WERI-Rb-1 (cell line): ENCODE results near the gene CLEC19A.
"Not testable (repeated sequence)": the region's sequence is repeated elsewhere in the genome, so short reads cannot be mapped to it uniquely, and the experiment has no call there.

Experiments used
- DNase-seq: peaks from one replicate; pipeline ENCODE4 v3.0.0-alpha.2; 2020
- H3K27ac ChIP-seq: fragments of 250-450 bp; sonication (Bioruptor Pico); 2 replicates; pipeline ENCODE4 v1.5.1; 2020; ENCODE audit warnings: mild to moderate bottlenecking, moderate library complexity
- H3K27me3 ChIP-seq: fragments of 250-450 bp; sonication (Bioruptor Pico); 2 replicates; pipeline ENCODE4 v1.5.1; 2021; ENCODE audit warnings: mild to moderate bottlenecking, low read depth, moderate library complexity; ENCODE audit not compliant: insufficient read depth, severe bottlenecking
- H3K36me3 ChIP-seq: fragments of 250-450 bp; sonication (Bioruptor Pico); 2 replicates; pipeline ENCODE4 v1.5.1; 2020; ENCODE audit warnings: mild to moderate bottlenecking, moderate library complexity
- H3K4me3 ChIP-seq: 2 replicates; pipeline ENCODE4 v1.5.1; 2011; ENCODE audit warnings: low read depth, mild to moderate bottlenecking, control low read depth, low read length
- H3K9me3 ChIP-seq: fragments of 250-450 bp; sonication (Bioruptor Pico); 2 replicates; pipeline ENCODE4 v1.5.1; 2021; ENCODE audit warnings: mild to moderate bottlenecking, moderate library complexity; ENCODE audit not compliant: severe bottlenecking
- CTCF ChIP-seq: IDR thresholded peaks from 2 replicates; pipeline ENCODE4 v1.5.1; 2011; ENCODE audit warnings: low read depth, mild to moderate bottlenecking, control low read depth, inconsistent platforms, low read length

CLEC19A gene

DNA sequence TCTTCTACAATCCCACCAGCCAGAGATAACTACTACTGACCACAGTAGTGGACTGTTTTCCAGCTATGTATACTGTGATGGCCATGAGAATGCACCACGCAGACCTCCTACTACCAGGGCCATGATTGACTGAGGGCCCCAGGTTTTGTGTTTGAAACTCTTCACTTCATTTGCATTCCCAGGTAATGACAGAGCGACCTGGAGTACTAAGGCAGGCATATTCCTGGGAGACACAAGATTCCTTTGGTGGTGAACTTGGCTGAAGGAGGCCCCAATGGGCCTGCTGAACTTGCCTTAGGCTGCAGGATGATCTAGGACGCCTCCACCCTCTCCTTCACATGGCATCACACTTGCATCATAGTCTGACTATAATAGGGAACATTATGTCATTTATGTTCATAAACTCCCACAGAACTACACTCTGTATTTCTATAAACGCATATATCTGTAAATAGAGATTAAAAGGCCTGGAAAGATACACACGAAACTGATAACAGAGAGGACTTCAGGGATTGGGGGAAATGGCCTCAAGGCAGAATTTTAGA lies 30.4 kb downstream of the CLEC19A start:
- TF ChIP-seq CTCF = no peak
- H3K27me3 ChIP-seq = no peaks in the 10 kb centered on the region
- H3K36me3 ChIP-seq = no peaks in the 10 kb centered on the region
- DNase-seq = no peak
- H3K4me3 ChIP-seq = no peak overlapping the region
- H3K27ac ChIP-seq = no peak overlapping the region
- H3K9me3 ChIP-seq = no peaks in the 10 kb centered on the region

- no peak overlapping the region for H3K4me3 ChIP-seq
- H3K27me3 ChIP-seq = no peaks in the 10 kb centered on the region
- H3K27ac ChIP-seq = no peak overlapping the region
- no peaks in the 10 kb centered on the region for H3K9me3 ChIP-seq
- no peaks in the 10 kb centered on the region for H3K36me3 ChIP-seq
- TF ChIP-seq CTCF = no peak
- no peak for DNase-seq
Observed at GRCh38 chr16:19316846-19317245, 31.3 kb downstream of the CLEC19A start.

- H3K36me3 ChIP-seq, H3K27ac ChIP-seq, H3K27me3 ChIP-seq, H3K9me3 ChIP-seq, DNase-seq, H3K4me3 ChIP-seq: not testable (repeated sequence)
Observed at GRCh38 chr16:19321186-19321585, 35.7 kb downstream of the CLEC19A start.

DNA sequence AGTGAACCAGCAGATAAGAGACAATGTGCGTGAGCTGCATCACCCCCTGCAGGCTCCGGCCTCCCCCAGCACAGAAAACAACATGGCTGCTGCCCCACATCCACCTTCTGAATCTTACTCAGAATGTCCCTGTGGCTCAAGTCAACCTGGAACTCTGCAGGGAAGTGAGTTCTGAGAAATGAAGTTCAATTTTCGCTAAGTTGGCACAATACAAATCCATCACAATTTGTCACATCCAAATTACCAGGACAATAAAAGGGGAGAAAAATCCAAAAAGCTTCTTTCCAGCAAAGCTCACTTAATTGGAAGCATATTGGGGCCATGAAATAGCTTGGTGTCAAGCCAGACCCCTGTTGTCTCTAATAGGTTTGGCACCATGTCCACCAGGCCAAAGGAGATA lies 38.1 kb downstream of the CLEC19A start:
- no peak for DNase-seq
- Histone ChIP-seq H3K9me3 (no peaks in the 10 kb centered on the region), H3K4me3 (no peak overlapping the region), H3K27me3 (no peaks in the 10 kb centered on the region), H3K27ac (no peak overlapping the region), H3K36me3 (no peaks in the 10 kb centered on the region)
- TF ChIP-seq CTCF = no peak

- no peaks in the 10 kb centered on the region for H3K27me3 ChIP-seq
- no peaks in the 10 kb centered on the region for H3K36me3 ChIP-seq
- DNase-seq = no peak
- H3K27ac ChIP-seq = no peak overlapping the region
- TF ChIP-seq CTCF = no peak
- no peak overlapping the region for H3K4me3 ChIP-seq
- H3K9me3 ChIP-seq = no peaks in the 10 kb centered on the region
Observed at GRCh38 chr16:19328364-19328763, 42.8 kb downstream of the CLEC19A start.

DNA sequence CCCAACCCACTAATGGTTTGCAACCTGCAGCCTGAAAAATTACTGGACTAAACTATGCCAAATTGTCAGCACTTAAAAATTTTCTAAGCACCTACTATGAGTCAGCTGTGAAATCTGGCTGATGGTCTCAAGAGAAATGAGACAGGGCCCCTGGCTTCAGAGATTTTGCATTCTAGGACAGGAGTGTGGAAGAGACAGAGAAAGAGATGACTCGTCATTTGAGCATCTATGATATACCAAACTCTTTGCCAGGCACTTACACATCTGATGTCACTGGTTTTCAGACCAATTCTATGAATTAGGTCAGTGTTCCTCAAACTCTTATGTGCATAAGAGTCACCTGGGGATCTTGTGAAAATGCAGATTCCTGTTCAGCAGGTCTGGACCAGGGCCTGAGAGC lies 44.4 kb downstream of the CLEC19A start:
- no peak for DNase-seq
- H3K4me3 ChIP-seq = no peak overlapping the region
- H3K27ac ChIP-seq = no peak overlapping the region
- no peak for TF ChIP-seq CTCF
- no peaks in the 10 kb centered on the region for H3K36me3 ChIP-seq
- H3K27me3 ChIP-seq = no peaks in the 10 kb centered on the region
- H3K9me3 ChIP-seq = no peaks in the 10 kb centered on the region
